HG03521 (cell line): ENCODE results near the gene GREB1.
A peak's percentile ranks its signal among the peaks of the same experiment; 100 is the strongest.

Experiments
- ATAC-seq: cut with Tn5 transposase; IDR thresholded peaks from one replicate; pipeline ENCODE4 v1.9.1; 2021; ENCODE audit warnings: mild to moderate bottlenecking, moderate library complexity; ENCODE audit not compliant: unreplicated experiment

The GREB1 gene

GRCh38 chr2:11533278-11534070 is at the start of gene GREB1:
TSS of gene GREB1 (plus strand) at chr2:11534045. CDS start at chr2:11556615, 22,570 bp downstream.
- no peak for ATAC-seq

GRCh38 chr2:11488809-11489208 is 45.0 kb upstream of the GREB1 start:
- ATAC-seq = no peak

- ATAC-seq = no peak
Measured at GRCh38 chr2:11490194-11490593, 43.7 kb upstream of the GREB1 start.

- no peak for ATAC-seq
Measured at GRCh38 chr2:11491348-11491933, 42.4 kb upstream of the GREB1 start.

GRCh38 chr2:11492244-11492643 is 41.6 kb upstream of the GREB1 start:
- ATAC-seq = no peak

GRCh38 chr2:11492720-11493119 is 41.1 kb upstream of the GREB1 start:
- no peak for ATAC-seq

GRCh38 chr2:11493282-11493681 is 40.6 kb upstream of the GREB1 start:
- no peak for ATAC-seq

GRCh38 chr2:11494310-11494709 is 39.5 kb upstream of the GREB1 start:
- no peak for ATAC-seq

- ATAC-seq = no peak
Measured at GRCh38 chr2:11495844-11496681, 37.8 kb upstream of the GREB1 start.

GRCh38 chr2:11498543-11499034 is 35.3 kb upstream of the GREB1 start:
- ATAC-seq = peak; percentile 84

GRCh38 chr2:11499081-11499743 is 34.6 kb upstream of the GREB1 start:
- no peak for ATAC-seq

- no peak for ATAC-seq
Measured at GRCh38 chr2:11500702-11501303, 33.0 kb upstream of the GREB1 start.

GRCh38 chr2:11502740-11503292 is 31.0 kb upstream of the GREB1 start:
- no peak for ATAC-seq

- no peak for ATAC-seq
Measured at GRCh38 chr2:11503354-11503927, 30.4 kb upstream of the GREB1 start.

- peak; percentile 54 for ATAC-seq
Measured at GRCh38 chr2:11505652-11506610, 27.9 kb upstream of the GREB1 start.

- no peak for ATAC-seq
Measured at GRCh38 chr2:11506611-11506969, 27.3 kb upstream of the GREB1 start.

GRCh38 chr2:11507517-11507916 is 26.3 kb upstream of the GREB1 start:
- no peak for ATAC-seq

- ATAC-seq = no peak
Measured at GRCh38 chr2:11508279-11508678, 25.6 kb upstream of the GREB1 start.
